ENCODE data around the gene SHQ1.

DNA sequence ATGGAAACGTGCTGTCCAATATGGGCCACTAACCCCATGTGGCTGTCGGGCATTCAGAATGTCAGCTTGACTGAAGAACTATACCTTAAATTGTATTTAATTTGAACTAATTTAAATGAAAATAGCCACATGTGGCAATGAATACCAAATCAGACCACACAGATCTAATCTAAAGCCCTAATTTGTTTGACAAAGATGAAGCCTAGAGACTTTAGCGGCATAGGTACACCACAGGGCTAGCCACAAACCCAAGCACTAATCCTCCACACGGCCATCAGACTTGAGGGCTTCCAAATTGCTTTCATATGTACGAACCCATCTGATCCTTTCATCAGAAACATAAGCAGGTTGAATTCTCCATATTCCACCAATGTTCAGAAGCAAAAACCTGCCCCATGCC lies 81.4 kb downstream of the SHQ1 start:
- TF ChIP-seq POLR2A (IDR thresholded peaks at IDR 0.05; ENCODE audit: low read depth): no peak
- no peak for TF ChIP-seq POLR2AphosphoS5 (IDR thresholded peaks at IDR 0.05)
- TF ChIP-seq, protein P1, sequence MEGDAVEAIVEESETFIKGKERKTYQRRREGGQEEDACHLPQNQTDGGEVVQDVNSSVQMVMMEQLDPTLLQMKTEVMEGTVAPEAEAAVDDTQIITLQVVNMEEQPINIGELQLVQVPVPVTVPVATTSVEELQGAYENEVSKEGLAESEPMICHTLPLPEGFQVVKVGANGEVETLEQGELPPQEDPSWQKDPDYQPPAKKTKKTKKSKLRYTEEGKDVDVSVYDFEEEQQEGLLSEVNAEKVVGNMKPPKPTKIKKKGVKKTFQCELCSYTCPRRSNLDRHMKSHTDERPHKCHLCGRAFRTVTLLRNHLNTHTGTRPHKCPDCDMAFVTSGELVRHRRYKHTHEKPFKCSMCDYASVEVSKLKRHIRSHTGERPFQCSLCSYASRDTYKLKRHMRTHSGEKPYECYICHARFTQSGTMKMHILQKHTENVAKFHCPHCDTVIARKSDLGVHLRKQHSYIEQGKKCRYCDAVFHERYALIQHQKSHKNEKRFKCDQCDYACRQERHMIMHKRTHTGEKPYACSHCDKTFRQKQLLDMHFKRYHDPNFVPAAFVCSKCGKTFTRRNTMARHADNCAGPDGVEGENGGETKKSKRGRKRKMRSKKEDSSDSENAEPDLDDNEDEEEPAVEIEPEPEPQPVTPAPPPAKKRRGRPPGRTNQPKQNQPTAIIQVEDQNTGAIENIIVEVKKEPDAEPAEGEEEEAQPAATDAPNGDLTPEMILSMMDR (IDR thresholded peaks at IDR 0.05): no peak

Measured in esophagus muscularis mucosa (tissue), 3 donors.